ENCODE results near the gene DVL2. TPM values are rescaled to one million over a fixed set of nuclear protein-coding genes. Genes with fewer than 3 reads are reported as not detected.
A peak's percentile ranks its signal among the peaks of the same experiment; 100 is the strongest.

Gene DVL2
- total and polyA plus RNA-seq, 8 donors: 9.6 to 26.9 (median 16.0) TPM

DNA sequence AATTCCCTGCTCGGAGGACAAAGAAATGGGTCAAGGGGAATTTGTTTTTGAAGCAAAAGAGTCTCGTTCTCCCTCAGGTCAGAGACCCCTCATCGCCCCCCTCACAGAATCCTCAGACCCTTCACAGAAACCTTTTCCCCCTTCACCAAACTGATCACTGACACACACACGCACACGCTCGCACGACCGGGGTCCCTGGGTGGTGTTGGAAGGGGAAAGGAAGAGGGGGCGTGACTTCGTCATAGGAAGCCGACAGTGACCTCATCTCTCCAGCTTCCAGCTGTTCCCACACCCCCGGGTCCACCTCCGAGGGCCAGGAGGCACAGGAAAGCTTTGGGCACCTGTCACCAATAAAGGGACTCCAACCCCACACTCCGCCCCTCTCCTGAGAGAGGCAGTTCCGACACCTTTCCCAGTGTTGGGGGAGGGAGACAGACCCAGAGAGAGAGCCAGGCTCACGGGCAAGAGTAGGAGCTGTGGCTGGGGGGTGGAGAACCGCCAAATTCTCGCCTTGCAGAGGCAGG lies 56.3 kb downstream of the DVL2 start:
- peak in 2 of 6 donors; percentile 13 to 54 for DNase-seq
- Histone ChIP-seq H3K27ac (no peak overlapping the region), H3K36me3 (no peaks in the 10 kb centered on the region), H3K4me3 (peak overlapping the region in 2 of 4 donors; percentile 30 to 35), H3K27me3 (no peaks in the 10 kb centered on the region), H3K9me3 (no peaks in the 10 kb centered on the region), H3K4me1 (peaks cover 0 to 5% (median 0%) of the 10 kb centered on the region in 3 donors)
- TF ChIP-seq, protein P1, sequence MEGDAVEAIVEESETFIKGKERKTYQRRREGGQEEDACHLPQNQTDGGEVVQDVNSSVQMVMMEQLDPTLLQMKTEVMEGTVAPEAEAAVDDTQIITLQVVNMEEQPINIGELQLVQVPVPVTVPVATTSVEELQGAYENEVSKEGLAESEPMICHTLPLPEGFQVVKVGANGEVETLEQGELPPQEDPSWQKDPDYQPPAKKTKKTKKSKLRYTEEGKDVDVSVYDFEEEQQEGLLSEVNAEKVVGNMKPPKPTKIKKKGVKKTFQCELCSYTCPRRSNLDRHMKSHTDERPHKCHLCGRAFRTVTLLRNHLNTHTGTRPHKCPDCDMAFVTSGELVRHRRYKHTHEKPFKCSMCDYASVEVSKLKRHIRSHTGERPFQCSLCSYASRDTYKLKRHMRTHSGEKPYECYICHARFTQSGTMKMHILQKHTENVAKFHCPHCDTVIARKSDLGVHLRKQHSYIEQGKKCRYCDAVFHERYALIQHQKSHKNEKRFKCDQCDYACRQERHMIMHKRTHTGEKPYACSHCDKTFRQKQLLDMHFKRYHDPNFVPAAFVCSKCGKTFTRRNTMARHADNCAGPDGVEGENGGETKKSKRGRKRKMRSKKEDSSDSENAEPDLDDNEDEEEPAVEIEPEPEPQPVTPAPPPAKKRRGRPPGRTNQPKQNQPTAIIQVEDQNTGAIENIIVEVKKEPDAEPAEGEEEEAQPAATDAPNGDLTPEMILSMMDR (IDR thresholded peaks at IDR 0.05): no peak
- intact Hi-C loops (cut with DNase I): loop anchor here in 1 of 3 donors (10.0 kb wide), 1 partner anchor 123 kb away; no protein-coding TSS in a partner anchor
- no peak for FAIRE-seq
- 4 to 7% methylated on average over 18 of the region's 18 CpGs for WGBS, 2 donors
- ATAC-seq: peak; percentile 35 to 48 (median 41)

DNA sequence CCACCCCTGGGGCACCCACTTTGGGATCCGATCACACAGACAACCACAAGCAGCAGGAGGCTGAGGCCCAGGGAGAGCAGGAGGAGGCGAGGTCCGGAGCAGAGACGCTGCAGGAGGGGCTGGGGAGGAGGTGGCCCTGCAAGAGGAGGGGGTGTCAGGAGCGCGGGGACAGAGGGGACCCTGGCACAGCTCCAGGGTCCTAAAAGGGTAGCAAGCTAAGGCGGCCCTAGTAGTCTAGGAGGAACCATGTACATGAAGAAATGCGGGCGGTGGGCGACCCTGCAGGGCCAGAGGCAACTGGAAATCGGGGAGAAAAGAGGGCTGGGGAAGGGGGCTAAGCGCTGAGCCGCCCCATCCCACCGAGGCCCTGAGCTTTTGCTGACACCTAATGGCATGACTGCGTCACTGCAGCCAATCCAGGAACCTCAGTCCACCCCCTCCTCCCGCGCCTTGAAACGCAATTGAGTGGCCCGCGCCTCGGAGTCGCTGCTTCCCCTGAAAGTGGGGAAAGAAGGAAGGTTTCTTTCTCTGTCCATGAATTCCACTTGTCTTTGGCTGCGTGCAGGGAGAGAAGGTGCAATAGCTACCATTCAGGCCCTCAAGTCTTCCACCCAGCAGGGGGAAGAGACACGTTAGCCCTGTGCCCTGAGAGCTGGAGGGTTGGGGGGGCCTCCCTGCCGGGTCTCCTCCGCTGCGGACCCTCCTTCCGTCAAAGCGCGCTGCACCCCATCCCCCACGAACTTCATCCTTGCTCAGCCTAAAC lies 56.9 kb downstream of the DVL2 start:
- peak in 5 of 6 donors; percentile 56 to 80 (median 64) for DNase-seq
- no peak for FAIRE-seq
- Histone ChIP-seq H3K27me3 (no peaks in the 10 kb centered on the region), H3K27ac (no peak overlapping the region), H3K9me3 (no peaks in the 10 kb centered on the region), H3K4me3 (peak overlapping the region in 2 of 4 donors; percentile 30 to 35), H3K36me3 (no peaks in the 10 kb centered on the region), H3K4me1 (peaks cover 0 to 5% (median 0%) of the 10 kb centered on the region in 3 donors)
- peak; percentile 84 to 94 (median 90) for ATAC-seq
- intact Hi-C loops (cut with DNase I): loop anchor here in 1 of 3 donors (10.0 kb wide), 1 partner anchor 123 kb away; no protein-coding TSS in a partner anchor
- TF ChIP-seq, protein P1 (IDR thresholded peaks at IDR 0.05): peak; percentile 65 to 76 (median 67)
- 3% methylated on average over 30 to 31 of the region's 31 CpGs for WGBS, 2 donors

DNA sequence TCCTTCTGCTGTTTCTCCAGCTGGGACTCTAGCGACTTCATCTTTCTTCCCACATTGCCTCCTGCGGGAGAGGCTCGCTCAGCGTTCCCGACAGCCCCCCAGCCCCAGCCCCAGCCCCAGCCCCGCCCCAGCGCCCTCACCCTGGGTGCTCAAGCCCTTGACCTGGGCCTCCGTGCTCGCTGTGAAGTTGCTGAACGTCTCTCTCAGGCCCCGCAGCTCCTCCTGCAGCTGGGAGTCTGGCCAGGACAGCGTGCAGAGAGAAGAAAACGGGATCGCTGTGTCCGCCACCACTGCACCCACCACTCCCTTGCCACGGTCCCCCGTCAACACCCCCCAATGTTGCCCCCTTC lies 57.5 kb downstream of the DVL2 start:
- intact Hi-C loops (cut with DNase I): loop anchor here in 1 of 3 donors (10.0 kb wide), 1 partner anchor 122 kb away; no protein-coding TSS in a partner anchor
- FAIRE-seq: no peak
- TF ChIP-seq, protein P1 (IDR thresholded peaks at IDR 0.05): no peak
- no peaks in the 10 kb centered on the region for H3K27me3 ChIP-seq
- 8 to 10% methylated on average over 16 to 17 of the region's 17 CpGs for WGBS, 2 donors
- no peaks in the 10 kb centered on the region for H3K36me3 ChIP-seq
- peaks cover 0 to 5% (median 0%) of the 10 kb centered on the region in 3 donors for H3K4me1 ChIP-seq
- H3K9me3 ChIP-seq: no peaks in the 10 kb centered on the region
- no peak overlapping the region for H3K4me3 ChIP-seq
- no peak for DNase-seq
- H3K27ac ChIP-seq: no peak overlapping the region
- ATAC-seq: peak in 2 of 4 donors; percentile 6 to 11

DNA sequence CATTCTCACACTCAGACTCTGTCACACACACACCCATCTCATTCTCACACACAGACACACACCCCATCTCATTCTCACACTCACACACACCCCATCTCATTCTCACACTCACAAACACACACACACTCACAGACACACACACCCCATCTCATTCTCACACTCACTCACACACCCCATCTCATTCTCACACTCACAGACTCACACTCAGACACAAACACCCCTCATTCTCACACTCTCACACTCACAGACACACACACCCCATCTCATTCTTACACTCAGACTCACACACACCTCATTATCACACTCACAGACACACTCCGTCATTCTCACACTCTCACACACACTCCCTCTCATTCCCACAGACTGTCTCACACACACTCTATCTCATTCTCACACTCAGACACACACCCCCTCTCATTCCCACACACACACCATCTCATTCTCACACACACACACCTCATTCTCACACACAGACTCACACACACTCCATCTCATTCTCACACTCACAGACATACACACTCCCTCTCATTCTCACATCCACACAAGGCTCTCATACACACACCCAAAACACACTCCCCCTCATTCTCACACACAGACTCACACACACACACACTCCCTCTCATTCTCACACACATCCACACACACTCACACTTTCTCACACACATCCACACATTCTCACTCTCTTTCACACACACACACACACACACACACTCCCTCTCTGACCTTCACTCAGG lies 58.0 kb downstream of the DVL2 start:
- Histone ChIP-seq H3K36me3 (no peaks in the 10 kb centered on the region), H3K4me1 (peaks cover 0 to 5% (median 0%) of the 10 kb centered on the region in 3 donors), H3K27me3 (no peaks in the 10 kb centered on the region), H3K4me3 (no peak overlapping the region), H3K9me3 (no peaks in the 10 kb centered on the region), H3K27ac (no peak overlapping the region)
- 62 to 74% methylated on average over 1 of the region's 1 CpG for WGBS, 2 donors
- DNase-seq (no peak), ATAC-seq (no peak), FAIRE-seq (no peak)
- intact Hi-C loops (cut with DNase I): loop anchor here in 1 of 3 donors (10.0 kb wide), 1 partner anchor 121 kb away; no protein-coding TSS in a partner anchor
- TF ChIP-seq, protein P1 (IDR thresholded peaks at IDR 0.05): no peak

Small RNA genes lying within 50 kb of the gene (microRNA-seq; reads per million reads assigned to microRNA genes)
- gene MIR324: 422 to 770 reads per million in 2 donors

Other genes with a start within 250 kb of the DVL2 start
Only the 30 nearest of the 36 such genes appear.
- gene SLC16A13, start 198.5 kb downstream of the DVL2 start, total RNA-seq: 1 to 10 TPM in 4 of 6 donors, under 1 TPM in 2; 0.74 to 2.5 (median 1.2) TPM
- 1 to 10 TPM; 1.4 to 3.0 TPM for gene SLC16A13, start 198.5 kb downstream of the DVL2 start, polyA plus RNA-seq
- 1 to 10 TPM in 5 of 6 donors, under 1 TPM in 1; 0.61 to 4.3 (median 2.6) TPM for gene SLC16A11, start 190.4 kb downstream of the DVL2 start, total RNA-seq
- 10 to 100 TPM in 1 of 2 donors, 1 to 10 TPM in 1; 7.5 to 17.3 TPM for gene SLC16A11, start 190.4 kb downstream of the DVL2 start, polyA plus RNA-seq
- gene CLEC10A, start 154.3 kb downstream of the DVL2 start, total RNA-seq: 1 to 10 TPM in 3 of 6 donors, under 1 TPM in 2, not detected in 1; 0.28 to 3.6 (median 2.6) TPM
- gene CLEC10A, start 154.3 kb downstream of the DVL2 start, polyA plus RNA-seq: 1 to 10 TPM in 1 of 2 donors, under 1 TPM in 1; 0.80 to 1.3 TPM
- gene ASGR2, start 119.7 kb downstream of the DVL2 start, total RNA-seq: under 1 TPM in 4 of 6 donors, not detected in 2; 0.29 to 0.63 (median 0.36) TPM
- under 1 TPM; 0.46 to 0.80 TPM for gene ASGR2, start 119.7 kb downstream of the DVL2 start, polyA plus RNA-seq
- under 1 TPM in 5 of 6 donors, not detected in 1; 0.28 to 0.75 (median 0.47) TPM for gene ASGR1, start 55.1 kb downstream of the DVL2 start, total RNA-seq
- 1 to 10 TPM; 1.2 to 2.6 TPM for gene ASGR1, start 55.1 kb downstream of the DVL2 start, polyA plus RNA-seq
- gene DLG4, start 14.7 kb downstream of the DVL2 start, total RNA-seq: 10 to 100 TPM in 1 of 6 donors, 1 to 10 TPM in 5; 2.8 to 11.3 (median 5.0) TPM
- gene DLG4, start 14.7 kb downstream of the DVL2 start, polyA plus RNA-seq: 10 to 100 TPM; 16.1 to 19.8 TPM
- gene ACADVL, start 14.6 kb downstream of the DVL2 start, total RNA-seq: 100 to 1,000 TPM; 447 to 715 (median 568) TPM
- 1,000 to 10,000 TPM; 2,446 to 3,251 TPM for gene ACADVL, start 14.6 kb downstream of the DVL2 start, polyA plus RNA-seq
- 10 to 100 TPM in 4 of 6 donors, 1 to 10 TPM in 2; 7.0 to 19.8 (median 11.4) TPM for gene PHF23, start 4.9 kb upstream of the DVL2 start, total RNA-seq
- gene PHF23, start 4.9 kb upstream of the DVL2 start, polyA plus RNA-seq: 10 to 100 TPM; 11.4 to 23.3 TPM
- 100 to 1,000 TPM; 231 to 346 (median 294) TPM for gene GABARAP, start 7.9 kb upstream of the DVL2 start, total RNA-seq
- gene GABARAP, start 7.9 kb upstream of the DVL2 start, polyA plus RNA-seq: 100 to 1,000 TPM; 520 to 639 TPM
- 10 to 100 TPM; 42.0 to 75.2 (median 53.8) TPM for gene CTDNEP1, start 17.2 kb upstream of the DVL2 start, total RNA-seq
- 10 to 100 TPM; 47.4 to 67.9 TPM for gene CTDNEP1, start 17.2 kb upstream of the DVL2 start, polyA plus RNA-seq
- gene ELP5, start 17.7 kb upstream of the DVL2 start, total RNA-seq: 10 to 100 TPM; 11.7 to 27.1 (median 19.5) TPM
- gene ELP5, start 17.7 kb upstream of the DVL2 start, polyA plus RNA-seq: 10 to 100 TPM; 14.1 to 41.1 TPM
- gene CLDN7, start 28.0 kb upstream of the DVL2 start, total RNA-seq: 10 to 100 TPM; 49.1 to 89.7 (median 62.7) TPM
- 10 to 100 TPM; 55.7 to 69.1 TPM for gene CLDN7, start 28.0 kb upstream of the DVL2 start, polyA plus RNA-seq
- gene SLC2A4, start 47.2 kb upstream of the DVL2 start, total RNA-seq: under 1 TPM; 0.16 to 0.95 (median 0.37) TPM
- 1 to 10 TPM; 1.0 to 1.8 TPM for gene SLC2A4, start 47.2 kb upstream of the DVL2 start, polyA plus RNA-seq
- gene YBX2, start 60.1 kb upstream of the DVL2 start, total RNA-seq: under 1 TPM; 0.12 to 0.59 (median 0.29) TPM
- gene YBX2, start 60.1 kb upstream of the DVL2 start, polyA plus RNA-seq: 1 to 10 TPM; 1.2 TPM
- gene EIF5A, start 73.1 kb upstream of the DVL2 start, total RNA-seq: 100 to 1,000 TPM; 104 to 220 (median 187) TPM
- 100 to 1,000 TPM; 167 to 205 TPM for gene EIF5A, start 73.1 kb upstream of the DVL2 start, polyA plus RNA-seq
- gene GPS2, start 80.8 kb upstream of the DVL2 start, total RNA-seq: 10 to 100 TPM; 22.1 to 33.5 (median 27.6) TPM
- gene GPS2, start 80.8 kb upstream of the DVL2 start, polyA plus RNA-seq: 100 to 1,000 TPM in 1 of 2 donors, 10 to 100 TPM in 1; 68.9 to 101 TPM
- 10 to 100 TPM; 12.6 to 27.1 (median 15.4) TPM for gene NEURL4, start 94.8 kb upstream of the DVL2 start, total RNA-seq
- 10 to 100 TPM; 49.0 to 72.1 TPM for gene NEURL4, start 94.8 kb upstream of the DVL2 start, polyA plus RNA-seq
- 1 to 10 TPM; 1.6 to 5.6 (median 3.0) TPM for gene ACAP1, start 102.0 kb upstream of the DVL2 start, total RNA-seq
- gene ACAP1, start 102.0 kb upstream of the DVL2 start, polyA plus RNA-seq: 1 to 10 TPM; 2.9 to 4.4 TPM
- gene KCTD11, start 117.6 kb upstream of the DVL2 start, total RNA-seq: 1 to 10 TPM; 3.4 to 6.6 (median 4.3) TPM
- gene KCTD11, start 117.6 kb upstream of the DVL2 start, polyA plus RNA-seq: 1 to 10 TPM; 7.2 TPM
- gene TMEM95, start 120.6 kb upstream of the DVL2 start, total RNA-seq: not detected
- gene TMEM95, start 120.6 kb upstream of the DVL2 start, polyA plus RNA-seq: not detected
- gene TNK1, start 146.6 kb upstream of the DVL2 start, total RNA-seq: 1 to 10 TPM; 4.9 to 9.0 (median 5.7) TPM
- 10 to 100 TPM; 10.8 to 13.8 TPM for gene TNK1, start 146.6 kb upstream of the DVL2 start, polyA plus RNA-seq
- 10 to 100 TPM in 2 of 6 donors, 1 to 10 TPM in 4; 6.5 to 15.6 (median 9.0) TPM for gene PLSCR3, start 160.0 kb upstream of the DVL2 start, total RNA-seq
- 10 to 100 TPM; 14.0 to 20.1 TPM for gene PLSCR3, start 160.0 kb upstream of the DVL2 start, polyA plus RNA-seq
- gene TMEM256, start 169.6 kb upstream of the DVL2 start, total RNA-seq: 10 to 100 TPM; 32.8 to 53.5 (median 43.1) TPM
- 100 to 1,000 TPM in 1 of 2 donors, 10 to 100 TPM in 1; 88.3 to 119 TPM for gene TMEM256, start 169.6 kb upstream of the DVL2 start, polyA plus RNA-seq
- gene NLGN2, start 173.3 kb upstream of the DVL2 start, total RNA-seq: 1 to 10 TPM; 2.9 to 8.4 (median 4.5) TPM
- 10 to 100 TPM in 1 of 2 donors, 1 to 10 TPM in 1; 7.4 to 13.7 TPM for gene NLGN2, start 173.3 kb upstream of the DVL2 start, polyA plus RNA-seq
- not detected for gene SPEM1, start 185.8 kb upstream of the DVL2 start, total RNA-seq
- not detected for gene SPEM1, start 185.8 kb upstream of the DVL2 start, polyA plus RNA-seq
- gene SPEM2, start 191.1 kb upstream of the DVL2 start, total RNA-seq: not detected
- not detected for gene SPEM2, start 191.1 kb upstream of the DVL2 start, polyA plus RNA-seq
- gene SPEM3, start 194.3 kb upstream of the DVL2 start, total RNA-seq: not detected
- not detected for gene SPEM3, start 194.3 kb upstream of the DVL2 start, polyA plus RNA-seq
- 1 to 10 TPM; 2.4 to 7.8 (median 3.6) TPM for gene TMEM102, start 200.9 kb upstream of the DVL2 start, total RNA-seq
- gene TMEM102, start 200.9 kb upstream of the DVL2 start, polyA plus RNA-seq: 1 to 10 TPM; 2.2 to 2.9 TPM
- 1 to 10 TPM in 1 of 6 donors, under 1 TPM in 5; 0.09 to 1.1 (median 0.31) TPM for gene FGF11, start 205.0 kb upstream of the DVL2 start, total RNA-seq
- under 1 TPM; 0.61 to 0.65 TPM for gene FGF11, start 205.0 kb upstream of the DVL2 start, polyA plus RNA-seq
- 10 to 100 TPM in 2 of 6 donors, 1 to 10 TPM in 4; 7.5 to 15.0 (median 8.7) TPM for gene CHRNB1, start 210.5 kb upstream of the DVL2 start, total RNA-seq
- 10 to 100 TPM in 1 of 2 donors, 1 to 10 TPM in 1; 9.7 to 11.1 TPM for gene CHRNB1, start 210.5 kb upstream of the DVL2 start, polyA plus RNA-seq

Measured in pancreas (tissue), 10 donors.